GM12878 (cell line): ENCODE measurements around the gene ALKBH8.

ENCODE experiments used
- CTCF ChIP-seq, 3 experiments: IDR thresholded peaks in 2 of 3; conservative IDR thresholded peaks in 1 of 3; 2 replicates each; pipeline ENCODE4 v1.5.1; 2011; ENCODE audit warnings: low read depth in 3 of 3, low read length in 3 of 3, mild to moderate bottlenecking in 3 of 3, control low read depth in 2 of 3, moderate library complexity in 2 of 3, inconsistent platforms in 1 of 3, mixed read lengths in 1 of 3; ENCODE audit not compliant: control insufficient read depth in 2 of 3, insufficient read depth in 1 of 3; ENCODE audit errors: extremely low read depth in 1 of 3
- REST ChIP-seq: IDR thresholded peaks from 2 replicates; pipeline ENCODE4 v1.6.1; 2012; ENCODE audit warnings: mild to moderate bottlenecking, low read depth, low read length
- ZNF274 ChIP-seq: IDR thresholded peaks from one replicate; pipeline ENCODE4 v1.8.0; 2011; ENCODE audit not compliant: insufficient read length, insufficient read depth
- TF ChIP-seq, protein P1 (sequence below): IDR thresholded peaks from 2 replicates; pipeline ENCODE4 v1.6.1; 2011; ENCODE audit warnings: borderline replicate concordance, low read depth, mild to moderate bottlenecking, moderate library complexity, mixed read lengths, low read length; ENCODE audit not compliant: insufficient read depth; ENCODE audit errors: extremely low read length

GRCh38 chr11:107567739-107568335, 2.3 kb upstream of the ALKBH8 start:
- TF ChIP-seq ZNF274 (no peak), CTCF (IDR thresholded peaks at IDR 0.05 in 2 of 3, conservative IDR thresholded peaks at IDR 0.05 in 1 of 3; ENCODE audit: control insufficient read depth in 2 of 3, extremely low read depth in 1 of 3, insufficient read depth in 1 of 3, low read depth in 3 of 3, low read length in 3 of 3) (no peak), REST (no peak)
- TF ChIP-seq, protein P1, sequence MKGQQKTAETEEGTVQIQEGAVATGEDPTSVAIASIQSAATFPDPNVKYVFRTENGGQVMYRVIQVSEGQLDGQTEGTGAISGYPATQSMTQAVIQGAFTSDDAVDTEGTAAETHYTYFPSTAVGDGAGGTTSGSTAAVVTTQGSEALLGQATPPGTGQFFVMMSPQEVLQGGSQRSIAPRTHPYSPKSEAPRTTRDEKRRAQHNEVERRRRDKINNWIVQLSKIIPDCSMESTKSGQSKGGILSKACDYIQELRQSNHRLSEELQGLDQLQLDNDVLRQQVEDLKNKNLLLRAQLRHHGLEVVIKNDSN = no peak
